Stimulated activated naive CD8-positive, alpha-beta T cell treated with anti-CD3 and anti-CD28 coated beads, Interleukin-15, amount 100 ng/mL, for 72 hours (primary cell): ENCODE measurements around the gene NMT1.
"Not testable (repeated sequence)": the region's sequence is repeated elsewhere in the genome, so short reads cannot be mapped to it uniquely, and the experiment has no call there.

Source experiments
- ATAC-seq: fragments of 150-1000 bp; cut with Tn5 transposase; 2 replicates; pipeline ENCODE4 v1.10.0; 2021; ENCODE audit warnings: mild to moderate bottlenecking, moderate library complexity
- DNase-seq, 2 donors: peaks; one replicate each; pipeline ENCODE4 v3.0.0; 2021 to 2022
- H3K27ac Mint-ChIP-seq, 2 donors: one replicate each; pipeline ENCODE4 v1.8.0; 2022; ENCODE audit warnings: mild to moderate bottlenecking in 2 of 2, mixed read lengths in 2 of 2, moderate library complexity in 2 of 2
- H3K27me3 Mint-ChIP-seq: one replicate; pipeline ENCODE4 v1.8.0; 2022; ENCODE audit warnings: mixed read lengths
- H3K4me1 Mint-ChIP-seq: one replicate; pipeline ENCODE4 v1.8.0; 2022; ENCODE audit warnings: mild to moderate bottlenecking, mixed read lengths
- H3K4me3 Mint-ChIP-seq, 2 donors: one replicate each; pipeline ENCODE4 v1.8.0; 2022; ENCODE audit warnings: mild to moderate bottlenecking in 2 of 2, mixed read lengths in 2 of 2, moderate library complexity in 1 of 2
- H3K9me3 Mint-ChIP-seq, 2 donors: one replicate each; pipeline ENCODE4 v1.8.0; 2022; ENCODE audit warnings: mixed read lengths in 2 of 2

The NMT1 gene

GRCh38 chr17:45051060-45051719, 9.9 kb upstream of the NMT1 start, which contains the start of gene DCAKD:
Gene DCAKD (minus strand): TSS chr17:45051632. CDS start chr17:45034885, 16,747 bp downstream.
- H3K4me3 Mint-ChIP-seq, result peak within 1 kb of the TSS; percentile 90 to 91
- H3K9me3 Mint-ChIP-seq, result no peaks in the 10 kb centered on the region
- H3K27ac Mint-ChIP-seq, result peak within 1 kb of the TSS; percentile 86 to 92
- H3K27me3 Mint-ChIP-seq, result no peaks in the 10 kb centered on the region
- DNase-seq (peak; percentile 94 to 95), ATAC-seq (peak; percentile 96)
- H3K4me1 Mint-ChIP-seq, result peaks cover 59% of the 10 kb centered on the region

- H3K27ac Mint-ChIP-seq, ATAC-seq, H3K9me3 Mint-ChIP-seq, DNase-seq, H3K27me3 Mint-ChIP-seq: not testable (repeated sequence)
- Mint-ChIP-seq H3K4me1 (peaks cover 56% of the 10 kb centered on the region), H3K4me3 (peak overlapping the region; percentile 90 to 91)
Observed at GRCh38 chr17:45051720-45052051, 9.4 kb upstream of the NMT1 start.

- H3K27ac Mint-ChIP-seq, result peak overlapping the region; percentile 86 to 92
- DNase-seq (peak; percentile 42 to 69), ATAC-seq (peak; percentile 76)
- no peaks in the 10 kb centered on the region for H3K27me3 Mint-ChIP-seq
- peaks cover 56% of the 10 kb centered on the region for H3K4me1 Mint-ChIP-seq
- peak overlapping the region; percentile 70 to 76 for H3K4me3 Mint-ChIP-seq
- no peaks in the 10 kb centered on the region for H3K9me3 Mint-ChIP-seq
Observed at GRCh38 chr17:45052052-45052772, 8.9 kb upstream of the NMT1 start.

- Mint-ChIP-seq H3K4me1 (peaks cover 66% of the 10 kb centered on the region), H3K27me3 (no peaks in the 10 kb centered on the region), H3K9me3 (no peaks in the 10 kb centered on the region), H3K27ac (peak overlapping the region; percentile 95 to 98), H3K4me3 (peak overlapping the region; percentile 86)
- peak; percentile 0 for ATAC-seq
- peak in 1 of 2 donors; percentile 1 for DNase-seq
Observed at GRCh38 chr17:45060382-45060796, 728 bp upstream of the NMT1 start.

- ATAC-seq (no peak), DNase-seq (no peak)
- H3K4me1 Mint-ChIP-seq, result peaks cover 57% of the 10 kb centered on the region
- H3K27me3 Mint-ChIP-seq, result no peaks in the 10 kb centered on the region
- H3K9me3 Mint-ChIP-seq, result no peaks in the 10 kb centered on the region
- peak overlapping the region; percentile 86 for H3K4me3 Mint-ChIP-seq
- peak overlapping the region; percentile 95 to 98 for H3K27ac Mint-ChIP-seq
Observed at GRCh38 chr17:45061606-45062205, 589 bp downstream of the NMT1 start.

GRCh38 chr17:45063198-45063597, 2.1 kb downstream of the NMT1 start:
- H3K27ac Mint-ChIP-seq, result peak overlapping the region; percentile 23 to 34

GRCh38 chr17:45067637-45068036, 6.5 kb downstream of the NMT1 start:
- H3K27me3 Mint-ChIP-seq, result no peaks in the 10 kb centered on the region
- H3K27ac Mint-ChIP-seq, result no peak overlapping the region
- no peak for ATAC-seq
- no peaks in the 10 kb centered on the region for H3K9me3 Mint-ChIP-seq
- DNase-seq, result no peak
- H3K4me3 Mint-ChIP-seq, result no peak overlapping the region
- peaks cover 50% of the 10 kb centered on the region for H3K4me1 Mint-ChIP-seq

More at GRCh38 chr17:45063198-45063597, 2.1 kb downstream of the NMT1 start:
- Mint-ChIP-seq H3K4me3 (peak overlapping the region; percentile 86), H3K27me3 (no peaks in the 10 kb centered on the region), H3K9me3 (no peaks in the 10 kb centered on the region), H3K4me1 (peaks cover 67% of the 10 kb centered on the region)
- no peak for ATAC-seq
- no peak for DNase-seq

GRCh38 chr17:45070001-45070400, 8.9 kb downstream of the NMT1 start:
- Mint-ChIP-seq H3K9me3 (no peaks in the 10 kb centered on the region), H3K27ac (no peak overlapping the region), H3K4me3 (no peak overlapping the region), H3K4me1 (peaks cover 42% of the 10 kb centered on the region), H3K27me3 (no peaks in the 10 kb centered on the region)
- ATAC-seq (no peak), DNase-seq (no peak)

- Mint-ChIP-seq H3K4me3 (no peak overlapping the region), H3K9me3 (no peaks in the 10 kb centered on the region), H3K27me3 (no peaks in the 10 kb centered on the region), H3K27ac (peak overlapping the region in 1 of 2 donors; percentile 52), H3K4me1 (peaks cover 44% of the 10 kb centered on the region)
- ATAC-seq, result no peak
- no peak for DNase-seq
Observed at GRCh38 chr17:45070809-45071208, 9.7 kb downstream of the NMT1 start.

- no peaks in the 10 kb centered on the region for H3K27me3 Mint-ChIP-seq
- no peak overlapping the region for H3K4me3 Mint-ChIP-seq
- H3K4me1 Mint-ChIP-seq, result peaks cover 45% of the 10 kb centered on the region
- H3K27ac Mint-ChIP-seq, result peak overlapping the region; percentile 60 to 89
- ATAC-seq (no peak), DNase-seq (no peak)
- no peaks in the 10 kb centered on the region for H3K9me3 Mint-ChIP-seq
Observed at GRCh38 chr17:45073414-45074070, 12.4 kb downstream of the NMT1 start.

- no peak overlapping the region for H3K27ac Mint-ChIP-seq
Observed at GRCh38 chr17:45077643-45078042, 16.5 kb downstream of the NMT1 start.

GRCh38 chr17:45081047-45081703, 20.1 kb downstream of the NMT1 start:
- no peaks in the 10 kb centered on the region for H3K27me3 Mint-ChIP-seq
- ATAC-seq (no peak), DNase-seq (no peak)
- no peak overlapping the region for H3K4me3 Mint-ChIP-seq
- H3K27ac Mint-ChIP-seq, result peak overlapping the region in 1 of 2 donors; percentile 30
- H3K9me3 Mint-ChIP-seq, result no peaks in the 10 kb centered on the region
- peaks cover 13% of the 10 kb centered on the region for H3K4me1 Mint-ChIP-seq

More at GRCh38 chr17:45077643-45078042, 16.5 kb downstream of the NMT1 start:
- H3K9me3 Mint-ChIP-seq, result no peaks in the 10 kb centered on the region
- H3K4me1 Mint-ChIP-seq, result peaks cover 36% of the 10 kb centered on the region
- ATAC-seq (no peak), DNase-seq (no peak)
- no peaks in the 10 kb centered on the region for H3K27me3 Mint-ChIP-seq
- no peak overlapping the region for H3K4me3 Mint-ChIP-seq

- no peak for DNase-seq
- Mint-ChIP-seq H3K27ac (peak overlapping the region in 1 of 2 donors; percentile 42), H3K4me3 (no peak overlapping the region), H3K4me1 (no peaks in the 10 kb centered on the region), H3K27me3 (no peaks in the 10 kb centered on the region), H3K9me3 (no peaks in the 10 kb centered on the region)
- no peak for ATAC-seq
Observed at GRCh38 chr17:45086391-45086790, 25.3 kb downstream of the NMT1 start.

- no peak for ATAC-seq
- no peak for DNase-seq
- no peaks in the 10 kb centered on the region for H3K9me3 Mint-ChIP-seq
- H3K4me3 Mint-ChIP-seq, result no peak overlapping the region
- H3K27me3 Mint-ChIP-seq, result no peaks in the 10 kb centered on the region
- H3K27ac Mint-ChIP-seq, result no peak overlapping the region
- no peaks in the 10 kb centered on the region for H3K4me1 Mint-ChIP-seq
Observed at GRCh38 chr17:45086865-45087503, 25.9 kb downstream of the NMT1 start.

GRCh38 chr17:45087504-45087975, 26.4 kb downstream of the NMT1 start:
- no peaks in the 10 kb centered on the region for H3K9me3 Mint-ChIP-seq
- no peak for ATAC-seq
- DNase-seq, result no peak
- no peak overlapping the region for H3K27ac Mint-ChIP-seq
- no peaks in the 10 kb centered on the region for H3K27me3 Mint-ChIP-seq
- H3K4me1 Mint-ChIP-seq, result no peaks in the 10 kb centered on the region
- no peak overlapping the region for H3K4me3 Mint-ChIP-seq
